Stimulated activated CD8-positive, alpha-beta memory T cell treated with anti-CD3 and anti-CD28 coated beads, Interleukin-15, amount 100 ng/mL, for 4 hours (primary cell): ENCODE data around the gene COMMD3.
"Not testable (repeated sequence)": the region's sequence is repeated elsewhere in the genome, so short reads cannot be mapped to it uniquely, and the experiment has no call there.

Experiments
- DNase-seq, 2 donors: peaks; one replicate each; pipeline ENCODE4 v3.0.0-alpha.2; 2020; ENCODE audit warnings: low read depth in 2 of 2

The COMMD3 gene

GRCh38 chr10:22316286-22317075, at the start of gene COMMD3:
Gene COMMD3 (plus strand): TSS chr10:22316388. CDS start chr10:22316418, 30 bp downstream.
- peak in 1 of 2 donors; percentile 53 for DNase-seq

- DNase-seq, result no peak
These were observed 47.7 kb upstream of the COMMD3 start for GRCh38 chr10:22268503-22268902.

- DNase-seq, result no peak
These were observed 44.4 kb upstream of the COMMD3 start for GRCh38 chr10:22271786-22272185.

- DNase-seq, result no peak
These were observed 37.8 kb upstream of the COMMD3 start for GRCh38 chr10:22278441-22278782.

- no peak for DNase-seq
These were observed 36.1 kb upstream of the COMMD3 start for GRCh38 chr10:22280078-22280477.

- no peak for DNase-seq
These were observed 31.1 kb upstream of the COMMD3 start for GRCh38 chr10:22285130-22285529.

- DNase-seq, result no peak
These were observed 22.3 kb upstream of the COMMD3 start for GRCh38 chr10:22293747-22294404.

GRCh38 chr10:22294694-22295093, 21.5 kb upstream of the COMMD3 start:
- DNase-seq, result no peak

GRCh38 chr10:22301193-22301592, 15.0 kb upstream of the COMMD3 start:
- DNase-seq, result no peak

GRCh38 chr10:22303461-22303860, 12.7 kb upstream of the COMMD3 start:
- no peak for DNase-seq

GRCh38 chr10:22305721-22306120, 10.5 kb upstream of the COMMD3 start:
- DNase-seq, result no peak

- no peak for DNase-seq
These were observed 7.8 kb upstream of the COMMD3 start for GRCh38 chr10:22308390-22308789.

- no peak for DNase-seq
These were observed 6.8 kb upstream of the COMMD3 start for GRCh38 chr10:22309180-22310000.

- not testable (repeated sequence) for DNase-seq
These were observed 6.2 kb upstream of the COMMD3 start for GRCh38 chr10:22310012-22310411.

- no peak for DNase-seq
These were observed 5.3 kb upstream of the COMMD3 start for GRCh38 chr10:22310928-22311327.

- no peak for DNase-seq
These were observed 1.3 kb upstream of the COMMD3 start for GRCh38 chr10:22314852-22315251.

- DNase-seq, result no peak
These were observed 518 bp upstream of the COMMD3 start for GRCh38 chr10:22315455-22316285.

GRCh38 chr10:22317076-22317370, 835 bp downstream of the COMMD3 start:
- DNase-seq, result no peak

- no peak for DNase-seq
These were observed 1.8 kb downstream of the COMMD3 start for GRCh38 chr10:22317771-22318565.

GRCh38 chr10:22318772-22319171, 2.6 kb downstream of the COMMD3 start:
- no peak for DNase-seq

- DNase-seq, result no peak
These were observed 3.4 kb downstream of the COMMD3 start for GRCh38 chr10:22319547-22319979.
